Type B pancreatic cell (in vitro differentiated cells): ENCODE results near the gene CNTN2. TPM values are rescaled to one million over a fixed set of nuclear protein-coding genes. Genes with fewer than 3 reads are reported as not detected.

ENCODE experiments used
- DNase-seq: peaks from one replicate; pipeline ENCODE4 v3.0.0; 2021; ENCODE audit warnings: mixed read lengths; ENCODE audit not compliant: unreplicated experiment; ENCODE audit errors: extremely low spot score
- H3K27ac Mint-ChIP-seq: 2 replicates; pipeline ENCODE4 v1.8.0; 2021; ENCODE audit warnings: mild to moderate bottlenecking, mixed read lengths
- H3K27me3 Mint-ChIP-seq: 2 replicates; pipeline ENCODE4 v1.8.0; 2021; ENCODE audit warnings: mixed read lengths
- H3K36me3 Mint-ChIP-seq: 2 replicates; pipeline ENCODE4 v1.8.0; 2021; ENCODE audit warnings: mixed read lengths
- H3K4me1 Mint-ChIP-seq: one replicate; pipeline ENCODE4 v1.8.0; 2021; ENCODE audit warnings: mixed read lengths; ENCODE audit not compliant: unreplicated experiment
- H3K4me3 Mint-ChIP-seq: 2 replicates; pipeline ENCODE4 v1.8.0; 2021; ENCODE audit warnings: mild to moderate bottlenecking, mixed read lengths
- H3K9me3 Mint-ChIP-seq: 2 replicates; pipeline ENCODE4 v1.8.0; 2021; ENCODE audit warnings: mixed read lengths
- CTCF ChIP-seq: fragments of 200-600 bp; sonication (generic); conservative IDR thresholded peaks from 2 replicates; pipeline ENCODE4 v1.5.0; 2021; ENCODE audit warnings: antibody characterized with exemption, mild to moderate bottlenecking
- long read RNA-seq: library from polyadenylated mRNA; unstranded; transcript quantifications from one replicate; pipeline ENCODE4 v2.0.0, GENCODE V29; 2020
- total RNA-seq: library from RNA; stranded (reverse); gene quantifications from 2 replicates; pipeline ENCODE4 v1.2.1, GENCODE V29; 2021; ENCODE audit warnings: low replicate concordance

The CNTN2 gene
- 0.59 and 6.3 TPM in 2 replicates for total RNA-seq
- long read RNA-seq, partial matches to known transcripts = 0 of 1 reads
- long read RNA-seq, other reads (novel, unspliced or antisense) = 1 of 1 reads

- H3K27ac Mint-ChIP-seq = no peak within 1 kb of the TSS
- peaks cover 94% of the 10 kb centered on the region for H3K27me3 Mint-ChIP-seq
- no peak for DNase-seq
- no peak for TF ChIP-seq CTCF
- H3K36me3 Mint-ChIP-seq = no peaks in the 10 kb centered on the region
- no peaks in the 10 kb centered on the region for H3K9me3 Mint-ChIP-seq
- H3K4me3 Mint-ChIP-seq = no peak within 1 kb of the TSS
- no peaks in the 10 kb centered on the region for H3K4me1 Mint-ChIP-seq
Measured at GRCh38 chr1:205042911-205043806, at the start of gene CNTN2. Gene CNTN2, plus strand, starts transcription at chr1:205043212. Its CDS starts 9,974 bp downstream, at chr1:205053186.

GRCh38 chr1:204994086-204994862, 48.7 kb upstream of the CNTN2 start:
- no peaks in the 10 kb centered on the region for H3K36me3 Mint-ChIP-seq
- no peaks in the 10 kb centered on the region for H3K9me3 Mint-ChIP-seq
- peaks cover 16% of the 10 kb centered on the region for H3K4me1 Mint-ChIP-seq
- H3K4me3 Mint-ChIP-seq = no peak overlapping the region
- TF ChIP-seq CTCF = no peak
- no peak overlapping the region for H3K27ac Mint-ChIP-seq
- peaks cover 68% of the 10 kb centered on the region for H3K27me3 Mint-ChIP-seq
- DNase-seq = no peak

DNA sequence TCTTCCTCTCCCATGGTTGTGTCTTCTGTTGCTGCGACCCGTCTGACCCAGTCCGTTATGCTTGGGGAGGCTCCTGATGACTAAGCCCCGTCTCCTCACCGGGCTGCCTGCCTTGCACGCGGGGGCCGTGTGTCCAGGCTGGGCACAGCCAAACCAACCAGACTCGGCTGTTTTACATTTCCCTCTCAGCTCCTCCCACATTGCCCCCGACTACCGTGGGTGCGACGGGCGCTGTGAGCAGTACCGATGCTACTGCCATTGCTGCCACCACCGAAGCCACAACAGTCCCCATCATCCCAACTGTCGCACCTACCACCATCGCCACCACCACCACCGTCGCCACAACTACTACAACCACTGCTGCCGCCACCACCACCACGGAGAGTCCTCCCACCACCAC, 46.0 kb upstream of the CNTN2 start:
- peaks cover 58% of the 10 kb centered on the region for H3K27me3 Mint-ChIP-seq
- H3K4me1 Mint-ChIP-seq = peaks cover 16% of the 10 kb centered on the region
- H3K27ac Mint-ChIP-seq = no peak overlapping the region
- no peaks in the 10 kb centered on the region for H3K36me3 Mint-ChIP-seq
- H3K9me3 Mint-ChIP-seq = no peaks in the 10 kb centered on the region
- no peak for DNase-seq
- no peak for TF ChIP-seq CTCF
- H3K4me3 Mint-ChIP-seq = no peak overlapping the region

DNA sequence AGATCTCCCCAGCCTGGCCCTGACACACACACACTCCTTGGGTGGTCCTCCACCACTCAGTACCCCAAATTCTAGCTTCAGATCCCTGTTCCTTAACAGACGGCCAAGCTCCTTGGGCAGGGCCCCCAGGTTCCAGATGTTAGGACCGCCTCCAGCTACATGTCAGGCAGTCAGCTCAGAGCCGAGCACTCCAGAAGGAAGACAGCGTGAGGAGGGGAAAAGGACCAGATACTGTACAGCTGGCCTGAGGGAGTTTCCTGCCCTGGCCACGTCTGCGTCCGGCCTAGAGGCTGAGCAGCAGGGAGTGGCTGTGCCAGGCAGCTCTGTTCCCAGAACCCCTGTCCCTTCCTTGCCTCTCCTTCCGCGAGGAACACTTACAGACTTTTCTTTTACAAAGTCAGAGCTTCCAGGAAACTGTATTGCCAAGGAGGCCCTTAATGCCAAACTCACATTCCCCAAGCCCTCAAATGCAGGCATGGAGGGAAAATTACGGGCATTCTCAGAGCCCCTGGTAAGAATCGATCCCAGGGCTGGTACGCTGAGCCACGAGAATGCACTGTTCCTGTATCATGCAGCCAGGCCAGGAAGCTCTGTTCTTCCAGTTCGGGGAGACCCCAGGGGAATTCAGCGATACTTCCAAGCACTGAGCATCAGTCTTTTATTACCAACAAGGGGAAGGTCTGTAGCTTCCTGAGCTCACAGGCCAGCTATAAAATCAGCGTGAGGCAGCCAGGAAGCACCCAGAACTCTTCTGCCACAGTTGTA, 45.2 kb upstream of the CNTN2 start:
- Mint-ChIP-seq H3K4me3 (no peak overlapping the region), H3K9me3 (no peaks in the 10 kb centered on the region), H3K27ac (no peak overlapping the region), H3K36me3 (no peaks in the 10 kb centered on the region), H3K4me1 (peaks cover 17% of the 10 kb centered on the region), H3K27me3 (peaks cover 56% of the 10 kb centered on the region)
- no peak for DNase-seq
- no peak for TF ChIP-seq CTCF

DNA sequence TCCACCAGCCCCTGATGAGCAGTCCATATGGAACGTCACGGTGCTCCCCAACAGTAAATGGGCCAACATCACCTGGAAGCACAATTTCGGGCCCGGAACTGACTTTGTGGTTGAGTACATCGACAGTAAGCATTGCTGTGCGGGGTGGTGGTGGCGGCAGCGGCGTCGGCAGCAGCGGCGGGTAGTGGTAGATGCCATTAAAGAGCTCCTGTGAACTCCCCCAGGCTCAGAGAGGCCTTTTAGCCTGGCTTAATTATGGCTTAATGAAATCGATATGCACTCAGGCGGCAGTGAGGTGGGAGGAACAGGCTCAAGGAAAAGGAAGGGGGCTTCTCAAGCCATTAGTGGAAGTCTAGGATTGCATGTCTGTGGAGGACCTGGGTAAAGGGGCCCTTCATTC, 41.9 kb upstream of the CNTN2 start:
- DNase-seq = no peak
- H3K27ac Mint-ChIP-seq = no peak overlapping the region
- H3K27me3 Mint-ChIP-seq = peaks cover 43% of the 10 kb centered on the region
- H3K4me3 Mint-ChIP-seq = no peak overlapping the region
- H3K9me3 Mint-ChIP-seq = no peaks in the 10 kb centered on the region
- H3K36me3 Mint-ChIP-seq = no peaks in the 10 kb centered on the region
- peaks cover 20% of the 10 kb centered on the region for H3K4me1 Mint-ChIP-seq
- TF ChIP-seq CTCF = no peak
